Endothelial cell of umbilical vein (primary cell): ENCODE results near the gene NRCAM. TPM values are rescaled to one million over a fixed set of nuclear protein-coding genes. Genes with fewer than 3 reads are reported as not detected.

Source experiments
- BruUV-seq: library from RNA; stranded (reverse); fragments of 400-500 nt; replicated peaks from 2 replicates; lab custom pipeline; 2021; lab: Mats Ljungman, UMichigan
- CTCF ChIA-PET: fragments of 300-600, 350-600 bp; sonication (Branson Sonifier 250); formaldehyde crosslinking; loops from one replicate; lab custom pipeline; 2021; ENCODE audit warnings: antibody characterized with exemption, inconsistent platforms; lab: Charles Lee
- POLR2A ChIA-PET: fragments of 300-600, 350-600 bp; sonication (Branson Sonifier 250); formaldehyde crosslinking; loops from one replicate; lab custom pipeline; 2021; ENCODE audit warnings: antibody characterized with exemption, inconsistent platforms; lab: Charles Lee
- DNase-seq: peaks from one replicate; pipeline ENCODE4 v3.0.0-alpha.2; 2011; ENCODE audit warnings: low read depth, low spot score
- FAIRE-seq: peaks from 2 replicates; lab custom pipeline; 2011; peaks lifted over from hg19 to GRCh38; lab: Jason Lieb, UNC
- H2AFZ ChIP-seq: 2 replicates; pipeline ENCODE4 v1.6.0; 2012; ENCODE audit warnings: low read depth, low read length, control low read depth, inconsistent platforms
- H3K27ac ChIP-seq: 2 replicates; pipeline ENCODE4 v1.5.1; 2011; ENCODE audit warnings: low read depth, mild to moderate bottlenecking, control low read depth, low read length, moderate library complexity; ENCODE audit not compliant: insufficient read depth
- H3K27me3 ChIP-seq, 2 experiments: 2 replicates each; pipeline versions ENCODE4 v1.6.0 to v1.6.1; 2011; ENCODE audit warnings: low read length in 2 of 2, mixed read lengths in 1 of 2; ENCODE audit not compliant: control insufficient read depth in 2 of 2, insufficient read depth in 2 of 2
- H3K36me3 ChIP-seq, 2 experiments: 2 replicates in 1 of 2; 3 replicates in 1 of 2; pipeline ENCODE4 v1.5.1; 2011; ENCODE audit warnings: low read length in 2 of 2, mild to moderate bottlenecking in 1 of 2, moderate library complexity in 1 of 2; ENCODE audit not compliant: control insufficient read depth in 2 of 2, insufficient read depth in 2 of 2; ENCODE audit errors: extremely low read depth in 1 of 2
- H3K4me1 ChIP-seq: 3 replicates; pipeline ENCODE4 v1.5.1; 2011; ENCODE audit warnings: mild to moderate bottlenecking, low read length; ENCODE audit not compliant: control insufficient read depth, insufficient read depth; ENCODE audit errors: extremely low read depth
- H3K4me2 ChIP-seq: 2 replicates; pipeline ENCODE4 v1.6.1; 2011; ENCODE audit warnings: low read length, control low read depth, mixed read lengths; ENCODE audit not compliant: insufficient read depth
- H3K4me3 ChIP-seq, 3 experiments: fragments of 200-600 bp in 1 of 3; sonication (generic), shearing (Covaris generic) in 1 of 3; replicated peaks in 1 of 3; 2 replicates each; pipeline ENCODE4 v1.5.1; 2011 to 2016; ENCODE audit warnings: control low read depth in 3 of 3, low read length in 3 of 3, mild to moderate bottlenecking in 2 of 3, inconsistent platforms in 1 of 3, low read depth in 1 of 3, moderate library complexity in 1 of 3; ENCODE audit not compliant: insufficient read depth in 1 of 3
- H3K79me2 ChIP-seq: 2 replicates; pipeline ENCODE4 v1.6.0; 2012; ENCODE audit warnings: low read length, inconsistent platforms; ENCODE audit not compliant: control insufficient read depth, insufficient read depth
- H3K9ac ChIP-seq: replicated peaks from 2 replicates; pipeline ENCODE3; 2011; ENCODE audit warnings: low read length, control low read depth; ENCODE audit not compliant: insufficient read depth; ENCODE audit errors: extremely low read depth
- H3K9me1 ChIP-seq: replicated peaks from 3 replicates; pipeline ENCODE4 v1.6.0; 2011; ENCODE audit warnings: mild to moderate bottlenecking, low read length; ENCODE audit not compliant: control insufficient read depth, insufficient read depth; ENCODE audit errors: extremely low read depth
- H3K9me3 ChIP-seq: replicated peaks from 2 replicates; pipeline ENCODE4 v1.5.1; 2012; ENCODE audit warnings: low read length, inconsistent platforms; ENCODE audit not compliant: control insufficient read depth, insufficient read depth
- H4K20me1 ChIP-seq: replicated peaks from 2 replicates; pipeline ENCODE3; 2011; ENCODE audit warnings: mild to moderate bottlenecking, low read length; ENCODE audit not compliant: control insufficient read depth, insufficient read depth; ENCODE audit errors: extremely low read depth
- EZH2 ChIP-seq: IDR thresholded peaks from 2 replicates; pipeline ENCODE4 v1.6.1; 2012; ENCODE audit warnings: borderline replicate concordance, low read depth, mild to moderate bottlenecking, moderate library complexity, low read length, inconsistent platforms; ENCODE audit not compliant: severe bottlenecking
- FOS ChIP-seq: IDR thresholded peaks from 2 replicates; pipeline ENCODE4 v1.6.1; 2011; ENCODE audit warnings: mild to moderate bottlenecking, low read length, moderate library complexity, borderline replicate concordance; ENCODE audit not compliant: insufficient read depth
- GATA2 ChIP-seq: IDR thresholded peaks from 2 replicates; pipeline ENCODE4 v1.7.0; 2011; ENCODE audit warnings: low read depth, mild to moderate bottlenecking, moderate library complexity, mixed read lengths, low read length; ENCODE audit not compliant: insufficient read length, insufficient read depth
- JUN ChIP-seq: IDR thresholded peaks from 2 replicates; pipeline ENCODE4 v1.6.1; 2011; ENCODE audit warnings: borderline replicate concordance, low read depth; ENCODE audit not compliant: insufficient read length, insufficient read depth
- MYC ChIP-seq: IDR thresholded peaks from one replicate; pipeline ENCODE4 v1.6.1; 2011; ENCODE audit warnings: mild to moderate bottlenecking, low read depth, low read length
- POLR2A ChIP-seq: IDR thresholded peaks from 2 replicates; pipeline ENCODE4 v1.6.1; 2012; ENCODE audit warnings: low read depth, mild to moderate bottlenecking, control low read depth, low read length
- POLR2AphosphoS5 ChIP-seq: IDR thresholded peaks from 2 replicates; pipeline ENCODE4 v1.6.1; 2012; ENCODE audit warnings: low read depth, mild to moderate bottlenecking, control low read depth, low read length, moderate library complexity; ENCODE audit not compliant: insufficient read depth
- dilution Hi-C: fragments of 300-500 bp; cut with MboI; formaldehyde crosslinking; loops from one replicate; pipeline ENCODE4 v1.15.0; 2019; ENCODE audit warnings: low sequenced_read_pairs; ENCODE audit not compliant: extremely low pct_ligation_motif_present
- intact Hi-C: fragments of 100-400 bp; cut with micrococcal nuclease; formaldehyde crosslinking; loops from one replicate; pipeline ENCODE4 v1.10.0; 2022
- polyA plus RNA-seq, 4 experiments: library from polyadenylated mRNA; depleted of rRNA in 3 of 4; stranded (reverse) in 3 of 4; unstranded in 1 of 4; fragments of >200 nt; gene quantifications; 2 replicates each; pipeline versions ENCODE4 v1.2.1 to v1.2.3, GENCODE V29; 2011 to 2012; ENCODE audit warnings: missing spikeins in 1 of 4
- total RNA-seq: library from RNA; stranded (reverse); gene quantifications from 2 replicates; pipeline ENCODE4 v1.2.3, GENCODE V29; 2021
- TF ChIP-seq, protein P1 (sequence below), 2 donors: IDR thresholded peaks; 1 replicate in 1 of 2; 2 replicates in 1 of 2; pipeline ENCODE4 v1.5.1; 2011; ENCODE audit warnings: low read length in 2 of 2, mild to moderate bottlenecking in 2 of 2, moderate library complexity in 2 of 2, control low read depth in 1 of 2, inconsistent platforms in 1 of 2, low read depth in 1 of 2; ENCODE audit not compliant: insufficient read depth in 1 of 2; ENCODE audit errors: extremely low read depth in 1 of 2
- TF ChIP-seq, protein P2 (sequence below): IDR thresholded peaks from 2 replicates; pipeline ENCODE4 v1.6.1; 2011; ENCODE audit not compliant: insufficient read depth, insufficient read length

Gene NRCAM
- total and polyA plus RNA-seq, 2 donors (not counting 3 experiments of a cell fraction or from before 2014, with no cell fraction given), result 26.0 to 47.6 TPM

DNA sequence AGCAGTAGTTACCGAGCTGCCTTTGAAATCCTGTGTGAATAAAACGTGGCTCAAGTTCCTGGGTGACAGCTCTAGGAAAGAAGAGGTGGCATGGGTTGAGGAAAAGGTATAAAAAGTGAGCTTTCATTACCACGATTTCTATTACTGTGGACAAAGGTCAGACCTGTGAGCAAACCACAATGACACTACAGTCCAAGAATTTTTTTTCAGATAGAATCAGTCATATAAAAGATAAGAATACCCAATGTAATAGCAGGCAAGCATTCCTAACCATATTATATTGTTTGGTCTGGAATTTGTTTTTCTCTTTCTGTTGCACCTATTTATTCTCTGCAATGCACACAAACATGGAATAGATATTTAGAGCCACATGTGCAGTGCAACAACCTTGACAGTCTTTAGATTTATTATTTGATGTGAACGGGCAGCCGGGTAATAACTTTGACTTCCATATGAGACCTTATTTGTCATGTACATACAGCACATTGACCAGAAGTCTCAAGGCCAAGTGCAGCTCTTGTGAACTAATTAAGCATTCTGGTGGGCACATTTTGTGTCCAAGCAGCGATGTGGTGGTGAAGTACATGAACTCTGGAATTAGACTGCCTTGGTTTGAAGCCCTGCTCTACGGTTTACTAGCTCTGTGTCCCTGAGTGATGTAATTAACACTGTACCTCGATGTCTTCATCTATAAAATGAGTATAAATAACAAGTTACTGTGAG is 156.8 kb downstream of the NRCAM start:
- Histone ChIP-seq H4K20me1 (no peaks in the 10 kb centered on the region), H3K27me3 (no peaks in the 10 kb centered on the region), H3K4me2 (peak overlapping the region; percentile 69), H3K36me3 (no peaks in the 10 kb centered on the region), H3K9me3 (no peaks in the 10 kb centered on the region), H2AFZ (no peak overlapping the region), H3K9me1 (no peaks in the 10 kb centered on the region), H3K79me2 (peaks cover 10% of the 10 kb centered on the region), H3K4me3 (no peak overlapping the region), H3K9ac (peak overlapping the region; percentile 73), H3K27ac (peak overlapping the region; percentile 81), H3K4me1 (peaks cover 48% of the 10 kb centered on the region)
- intact Hi-C loops (loop anchor here (1.0 to 10.0 kb wide), 2 partner anchors 10 to 285 kb away; no protein-coding TSS in a partner anchor), dilution Hi-C loops (no loop called here)
- TF ChIP-seq, protein P1, sequence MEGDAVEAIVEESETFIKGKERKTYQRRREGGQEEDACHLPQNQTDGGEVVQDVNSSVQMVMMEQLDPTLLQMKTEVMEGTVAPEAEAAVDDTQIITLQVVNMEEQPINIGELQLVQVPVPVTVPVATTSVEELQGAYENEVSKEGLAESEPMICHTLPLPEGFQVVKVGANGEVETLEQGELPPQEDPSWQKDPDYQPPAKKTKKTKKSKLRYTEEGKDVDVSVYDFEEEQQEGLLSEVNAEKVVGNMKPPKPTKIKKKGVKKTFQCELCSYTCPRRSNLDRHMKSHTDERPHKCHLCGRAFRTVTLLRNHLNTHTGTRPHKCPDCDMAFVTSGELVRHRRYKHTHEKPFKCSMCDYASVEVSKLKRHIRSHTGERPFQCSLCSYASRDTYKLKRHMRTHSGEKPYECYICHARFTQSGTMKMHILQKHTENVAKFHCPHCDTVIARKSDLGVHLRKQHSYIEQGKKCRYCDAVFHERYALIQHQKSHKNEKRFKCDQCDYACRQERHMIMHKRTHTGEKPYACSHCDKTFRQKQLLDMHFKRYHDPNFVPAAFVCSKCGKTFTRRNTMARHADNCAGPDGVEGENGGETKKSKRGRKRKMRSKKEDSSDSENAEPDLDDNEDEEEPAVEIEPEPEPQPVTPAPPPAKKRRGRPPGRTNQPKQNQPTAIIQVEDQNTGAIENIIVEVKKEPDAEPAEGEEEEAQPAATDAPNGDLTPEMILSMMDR (IDR thresholded peaks at IDR 0.05; ENCODE audit: extremely low read depth in 1 of 2, insufficient read depth in 1 of 2, low read depth in 1 of 2, low read length in 2 of 2), result no peak
- TF ChIP-seq MYC (no peak), POLR2AphosphoS5 (no peak), EZH2 (no peak), FOS (peak; percentile 54), GATA2 (peak; percentile 93), JUN (peak; percentile 69), POLR2A (no peak)
- TF ChIP-seq, protein P2, sequence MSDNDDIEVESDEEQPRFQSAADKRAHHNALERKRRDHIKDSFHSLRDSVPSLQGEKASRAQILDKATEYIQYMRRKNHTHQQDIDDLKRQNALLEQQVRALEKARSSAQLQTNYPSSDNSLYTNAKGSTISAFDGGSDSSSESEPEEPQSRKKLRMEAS, result no peak
- FAIRE-seq (peak; percentile 73), DNase-seq (peak; percentile 54)
- POLR2A ChIA-PET, result interaction anchor here (0.6 kb wide), 1 partner anchor 9 kb away, joined by 3 read pairs; no protein-coding TSS in a partner anchor
- BruUV-seq, result no TSS peak
- CTCF ChIA-PET, result interaction anchor here (0.6 to 2.9 kb wide), 10 partner anchors 10 to 198 kb away, joined by 3 to 23 read pairs (median 4); partner anchors contain the start of gene NRCAM
